ENCODE measurements around the gene IL1RN. TPM values are rescaled to one million over a fixed set of nuclear protein-coding genes. Genes with fewer than 3 reads are reported as not detected.

The IL1RN gene
- total and polyA plus RNA-seq, 2 of the 13 experiments (the other 11 are each of a cell fraction or from before 2014, with no cell fraction given) = 21.2 to 101 TPM

DNA sequence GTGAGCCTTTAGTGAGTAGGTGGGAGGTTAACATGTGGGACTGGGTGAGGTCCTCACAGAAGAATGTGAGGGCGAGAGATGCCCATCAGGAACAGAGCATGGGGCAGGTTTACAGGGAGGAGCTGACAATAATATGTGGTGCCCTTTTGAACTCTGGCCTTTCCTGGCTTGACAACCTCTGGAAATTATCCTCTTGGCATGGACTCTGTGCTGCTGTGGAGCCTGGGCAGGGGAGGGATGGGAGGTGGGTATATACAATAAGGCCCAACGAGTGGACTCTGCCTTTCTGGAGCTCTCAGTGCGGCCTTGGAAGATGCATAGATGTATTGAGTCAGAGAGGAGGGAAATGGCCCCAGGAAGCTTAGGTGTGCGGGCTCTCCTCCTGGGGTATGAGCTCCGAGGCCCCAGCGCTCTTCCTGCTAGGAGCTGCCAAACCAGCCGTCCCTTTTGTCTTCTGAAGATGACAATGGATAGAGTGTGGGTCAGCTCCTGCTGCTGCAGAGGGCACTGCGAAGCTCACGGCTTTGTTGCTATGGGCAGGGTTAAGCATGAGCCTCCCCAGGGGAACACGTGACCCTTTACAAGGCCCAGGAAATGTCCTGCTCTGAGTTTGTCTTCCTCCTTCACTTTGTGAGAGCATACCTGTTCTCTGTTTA lies 37.7 kb downstream of the IL1RN start:
- peak; percentile 42 for ATAC-seq
- no peaks in the 10 kb centered on the region for H3K36me3 ChIP-seq (replicated peaks in 1 of 2; ENCODE audit: control insufficient read depth in 1 of 2, insufficient read depth in 2 of 2, low read length in 2 of 2)
- peak overlapping the region; percentile 77 for H3K4me2 ChIP-seq (ENCODE audit: low read depth, low read length)
- H4K20me1 ChIP-seq (ENCODE audit: insufficient read depth, low read length) = no peaks in the 10 kb centered on the region
- H3K79me2 ChIP-seq (ENCODE audit: insufficient read depth, low read length) = no peaks in the 10 kb centered on the region
- H3K4me1 ChIP-seq (ENCODE audit: insufficient read depth, low read length) = peaks cover 61% of the 10 kb centered on the region
- H3K9me3 ChIP-seq (ENCODE audit: low read length) = no peaks in the 10 kb centered on the region
- peak overlapping the region in 2 of 3 experiments; percentile 3 to 31; a peak in 2 of 6 replicates for H3K4me3 ChIP-seq (replicated peaks in 1 of 3; ENCODE audit: insufficient read depth in 1 of 3, low read depth in 2 of 3, low read length in 3 of 3)
- no peaks in the 10 kb centered on the region for H3K27me3 ChIP-seq (ENCODE audit: control insufficient read depth in 1 of 2, insufficient read depth in 2 of 2, low read length in 2 of 2)
- H2AFZ ChIP-seq (ENCODE audit: low read length) = peak overlapping the region; percentile 33
- in situ Hi-C loops (cut with HindIII; ENCODE audit: extremely low pct_ligation_motif_present, low pct_unique_long_range_greater_than_20kb) = no loop called here
- no TSS peak for BruUV-seq (replicated peaks)
- POLR2A ChIA-PET = interaction anchor here (0.8 to 5.0 kb wide), 14 partner anchors 8 to 119 kb away, joined by 3 to 103 read pairs (median 11); partner anchors contain the start of genes IL1RN and PSD4
- intact Hi-C loops (cut with micrococcal nuclease; ENCODE audit: unreplicated experiment) = no loop called here
- H3K9ac ChIP-seq (ENCODE audit: insufficient read depth, low read depth, low read length) = peak overlapping the region; percentile 35
- H3K27ac ChIP-seq (ENCODE audit: extremely low read length, insufficient read depth, low read length) = peak overlapping the region; percentile 75
- 7% methylated on average over 9 of the region's 10 CpGs for WGBS (ENCODE audit: low lambda C conversion rate)
- peak; percentile 62 for DNase-seq (ENCODE audit: low spot score)
- CTCF ChIA-PET (ENCODE audit: low intra/inter-chr PET ratio, low total read pairs) = interaction anchor here (1.3 kb wide), 1 partner anchor 27 kb away, joined by 3 read pairs; no protein-coding TSS in a partner anchor
- FAIRE-seq = peak; percentile 55
- TF ChIP-seq NCOA2 (CRISPR knock-in tag; IDR thresholded peaks at IDR 0.05) = no peak
- no peak for TF ChIP-seq CEBPZ (IDR thresholded peaks at IDR 0.05; ENCODE audit: low read length)
- TF ChIP-seq, protein P1, sequence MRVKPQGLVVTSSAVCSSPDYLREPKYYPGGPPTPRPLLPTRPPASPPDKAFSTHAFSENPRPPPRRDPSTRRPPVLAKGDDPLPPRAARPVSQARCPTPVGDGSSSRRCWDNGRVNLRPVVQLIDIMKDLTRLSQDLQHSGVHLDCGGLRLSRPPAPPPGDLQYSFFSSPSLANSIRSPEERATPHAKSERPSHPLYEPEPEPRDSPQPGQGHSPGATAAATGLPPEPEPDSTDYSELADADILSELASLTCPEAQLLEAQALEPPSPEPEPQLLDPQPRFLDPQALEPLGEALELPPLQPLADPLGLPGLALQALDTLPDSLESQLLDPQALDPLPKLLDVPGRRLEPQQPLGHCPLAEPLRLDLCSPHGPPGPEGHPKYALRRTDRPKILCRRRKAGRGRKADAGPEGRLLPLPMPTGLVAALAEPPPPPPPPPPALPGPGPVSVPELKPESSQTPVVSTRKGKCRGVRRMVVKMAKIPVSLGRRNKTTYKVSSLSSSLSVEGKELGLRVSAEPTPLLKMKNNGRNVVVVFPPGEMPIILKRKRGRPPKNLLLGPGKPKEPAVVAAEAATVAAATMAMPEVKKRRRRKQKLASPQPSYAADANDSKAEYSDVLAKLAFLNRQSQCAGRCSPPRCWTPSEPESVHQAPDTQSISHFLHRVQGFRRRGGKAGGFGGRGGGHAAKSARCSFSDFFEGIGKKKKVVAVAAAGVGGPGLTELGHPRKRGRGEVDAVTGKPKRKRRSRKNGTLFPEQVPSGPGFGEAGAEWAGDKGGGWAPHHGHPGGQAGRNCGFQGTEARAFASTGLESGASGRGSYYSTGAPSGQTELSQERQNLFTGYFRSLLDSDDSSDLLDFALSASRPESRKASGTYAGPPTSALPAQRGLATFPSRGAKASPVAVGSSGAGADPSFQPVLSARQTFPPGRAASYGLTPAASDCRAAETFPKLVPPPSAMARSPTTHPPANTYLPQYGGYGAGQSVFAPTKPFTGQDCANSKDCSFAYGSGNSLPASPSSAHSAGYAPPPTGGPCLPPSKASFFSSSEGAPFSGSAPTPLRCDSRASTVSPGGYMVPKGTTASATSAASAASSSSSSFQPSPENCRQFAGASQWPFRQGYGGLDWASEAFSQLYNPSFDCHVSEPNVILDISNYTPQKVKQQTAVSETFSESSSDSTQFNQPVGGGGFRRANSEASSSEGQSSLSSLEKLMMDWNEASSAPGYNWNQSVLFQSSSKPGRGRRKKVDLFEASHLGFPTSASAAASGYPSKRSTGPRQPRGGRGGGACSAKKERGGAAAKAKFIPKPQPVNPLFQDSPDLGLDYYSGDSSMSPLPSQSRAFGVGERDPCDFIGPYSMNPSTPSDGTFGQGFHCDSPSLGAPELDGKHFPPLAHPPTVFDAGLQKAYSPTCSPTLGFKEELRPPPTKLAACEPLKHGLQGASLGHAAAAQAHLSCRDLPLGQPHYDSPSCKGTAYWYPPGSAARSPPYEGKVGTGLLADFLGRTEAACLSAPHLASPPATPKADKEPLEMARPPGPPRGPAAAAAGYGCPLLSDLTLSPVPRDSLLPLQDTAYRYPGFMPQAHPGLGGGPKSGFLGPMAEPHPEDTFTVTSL (CRISPR knock-in tag; IDR thresholded peaks at IDR 0.05; ENCODE audit: borderline replicate concordance) = peak; percentile 24; the same call in 1 of the 2 replicates
- peak; percentile 51; the same call in 1 of the 2 replicates for TF ChIP-seq KDM2A (CRISPR knock-in tag; IDR thresholded peaks at IDR 0.05; ENCODE audit: borderline replicate concordance, low read depth)
- TF ChIP-seq, protein P2, sequence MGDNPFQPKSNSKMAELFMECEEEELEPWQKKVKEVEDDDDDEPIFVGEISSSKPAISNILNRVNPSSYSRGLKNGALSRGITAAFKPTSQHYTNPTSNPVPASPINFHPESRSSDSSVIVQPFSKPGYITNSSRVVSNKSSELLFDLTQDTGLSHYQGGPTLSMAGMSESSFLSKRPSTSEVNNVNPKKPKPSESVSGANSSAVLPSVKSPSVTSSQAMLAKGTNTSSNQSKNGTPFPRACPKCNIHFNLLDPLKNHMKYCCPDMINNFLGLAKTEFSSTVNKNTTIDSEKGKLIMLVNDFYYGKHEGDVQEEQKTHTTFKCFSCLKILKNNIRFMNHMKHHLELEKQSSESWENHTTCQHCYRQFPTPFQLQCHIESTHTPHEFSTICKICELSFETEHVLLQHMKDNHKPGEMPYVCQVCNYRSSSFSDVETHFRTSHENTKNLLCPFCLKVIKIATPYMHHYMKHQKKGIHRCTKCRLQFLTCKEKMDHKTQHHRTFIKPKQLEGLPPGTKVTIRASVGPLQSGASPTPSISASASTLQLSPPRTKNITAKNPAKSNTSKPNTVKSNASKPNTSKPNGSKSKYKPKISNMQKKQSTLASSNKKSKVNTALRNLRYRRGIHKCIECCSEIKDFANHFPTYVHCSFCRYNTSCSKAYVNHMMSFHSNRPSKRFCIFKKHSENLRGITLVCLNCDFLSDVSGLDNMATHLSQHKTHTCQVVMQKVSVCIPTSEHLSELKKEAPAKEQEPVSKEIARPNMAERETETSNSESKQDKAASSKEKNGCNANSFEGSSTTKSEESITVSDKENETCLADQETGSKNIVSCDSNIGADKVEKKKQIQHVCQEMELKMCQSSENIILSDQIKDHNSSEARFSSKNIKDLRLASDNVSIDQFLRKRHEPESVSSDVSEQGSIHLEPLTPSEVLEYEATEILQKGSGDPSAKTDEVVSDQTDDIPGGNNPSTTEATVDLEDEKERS (CRISPR knock-in tag; IDR thresholded peaks at IDR 0.05) = no peak
- TF ChIP-seq FOXC1 (CRISPR knock-in tag; IDR thresholded peaks at IDR 0.05; ENCODE audit: borderline replicate concordance) = 0 out of 2 replicates have a peak, but pooled peaks have one; percentile 28
- TF ChIP-seq ZNF605 (CRISPR knock-in tag; IDR thresholded peaks at IDR 0.05) = no peak
- no peak for TF ChIP-seq NAIF1 (CRISPR knock-in tag; IDR thresholded peaks at IDR 0.05; ENCODE audit: borderline replicate concordance)
- TF ChIP-seq FOXK1 (CRISPR knock-in tag; IDR thresholded peaks at IDR 0.05; ENCODE audit: borderline replicate concordance, low read depth) = peak; percentile 31; the same call in 1 of the 2 replicates
- TF ChIP-seq SP5 (CRISPR knock-in tag; IDR thresholded peaks at IDR 0.05; ENCODE audit: borderline replicate concordance, low read depth) = peak; percentile 38; the same call in 1 of the 2 replicates
